ENCODE measurements around the gene ARHGAP10.

GRCh38 chr4:148091896-148092295, 360.0 kb downstream of the ARHGAP10 start:
- TF ChIP-seq EZH2phosphoT487 (IDR thresholded peaks at IDR 0.05; ENCODE audit: low read length), result no peak
- no peak for TF ChIP-seq CTCF (IDR thresholded peaks at IDR 0.05; ENCODE audit: low read length)
- no peak for TF ChIP-seq EZH2 (optimal IDR thresholded peaks at IDR 0.05; ENCODE audit: low read depth, low read length)

Measured in MM.1S (cell line).